Fibroblast of skin of right quadriceps (primary cell): ENCODE results near the gene CHN2.
A peak's percentile ranks its signal among the peaks of the same experiment; 100 is the strongest.

Experiments
- DNase-seq: peaks from one replicate; pipeline ENCODE4 v3.0.0-alpha.2; 2013

Gene CHN2

GRCh38 chr7:29315122-29315891 is 120.7 kb downstream of the CHN2 start:
- no peak for DNase-seq

- DNase-seq, result no peak
These were observed 121.3 kb downstream of the CHN2 start for GRCh38 chr7:29315892-29316270.

- DNase-seq, result no peak
These were observed 122.4 kb downstream of the CHN2 start for GRCh38 chr7:29316926-29317325.

GRCh38 chr7:29318853-29319718 is 124.5 kb downstream of the CHN2 start:
- DNase-seq, result no peak

GRCh38 chr7:29319719-29320521 is 125.3 kb downstream of the CHN2 start:
- DNase-seq, result peak; percentile 24

GRCh38 chr7:29320577-29320976 is 126.0 kb downstream of the CHN2 start:
- DNase-seq, result no peak

GRCh38 chr7:29322023-29322712 is 127.6 kb downstream of the CHN2 start:
- DNase-seq, result no peak

GRCh38 chr7:29325476-29325875 is 130.9 kb downstream of the CHN2 start:
- no peak for DNase-seq

GRCh38 chr7:29326864-29327263 is 132.3 kb downstream of the CHN2 start:
- DNase-seq, result no peak

GRCh38 chr7:29327455-29327854 is 132.9 kb downstream of the CHN2 start:
- no peak for DNase-seq

GRCh38 chr7:29328045-29328444 is 133.5 kb downstream of the CHN2 start:
- DNase-seq, result no peak

- peak; percentile 51 for DNase-seq
These were observed 134.2 kb downstream of the CHN2 start for GRCh38 chr7:29328811-29329210.

GRCh38 chr7:29329686-29330085 is 135.1 kb downstream of the CHN2 start:
- DNase-seq, result no peak

GRCh38 chr7:29330136-29330535 is 135.6 kb downstream of the CHN2 start:
- DNase-seq, result no peak

- no peak for DNase-seq
These were observed 136.6 kb downstream of the CHN2 start for GRCh38 chr7:29331163-29331562.

GRCh38 chr7:29332042-29332811 is 137.7 kb downstream of the CHN2 start:
- no peak for DNase-seq

- no peak for DNase-seq
These were observed 138.6 kb downstream of the CHN2 start for GRCh38 chr7:29332875-29333855.

GRCh38 chr7:29335188-29336083 is 140.9 kb downstream of the CHN2 start:
- DNase-seq, result no peak

- DNase-seq, result peak; percentile 3
These were observed 143.1 kb downstream of the CHN2 start for GRCh38 chr7:29337546-29338116.
